K562 (cell line): Measurements from ENCODE around the gene TMEM214. TPM values are rescaled to one million over a fixed set of nuclear protein-coding genes. Genes with fewer than 3 reads are reported as not detected.

Experiments used
- CCNT2 ChIP-seq: IDR thresholded peaks from 2 replicates; pipeline ENCODE4 v1.6.1; 2011; ENCODE audit warnings: borderline replicate concordance, low read depth, mild to moderate bottlenecking, moderate library complexity, mixed read lengths, low read length; ENCODE audit not compliant: insufficient read length; ENCODE audit errors: extremely low read depth
- CSDE1 ChIP-seq, 2 experiments: fragments of 450-650 bp; IDR thresholded peaks; 2 replicates each; pipeline ENCODE4 v1.6.1; 2016; ENCODE audit warnings: mild to moderate bottlenecking in 1 of 2
- FIP1L1 ChIP-seq: fragments of 200-400 bp; formaldehyde crosslinking; IDR thresholded peaks from 2 replicates; pipeline ENCODE4 v1.6.1; 2018; ENCODE audit warnings: mild to moderate bottlenecking, low read depth, low read length; ENCODE audit not compliant: poor library complexity, severe bottlenecking
- GABPB2 ChIP-seq: fragments of 250-450 bp; sonication (Bioruptor Pico); conservative IDR thresholded peaks from 2 replicates; pipeline ENCODE4 v1.5.1; 2021; ENCODE audit warnings: mild to moderate bottlenecking
- GTF2F1 ChIP-seq: IDR thresholded peaks from 2 replicates; pipeline ENCODE4 v1.6.1; 2011; ENCODE audit warnings: low read depth, low read length, improper control_type of control experiment
- HMG20A ChIP-seq: fragments of 450-650 bp; formaldehyde crosslinking; conservative IDR thresholded peaks from 2 replicates; pipeline ENCODE4 v1.4.0; 2020; ENCODE audit warnings: mild to moderate bottlenecking, mixed read lengths
- KLF10 ChIP-seq: fragments of 250-450 bp; sonication (Bioruptor Pico); IDR thresholded peaks from 2 replicates; pipeline ENCODE4 v1.6.1; 2021; ENCODE audit warnings: matching md5 sums
- MED1 ChIP-seq: sonication (generic); formaldehyde crosslinking; IDR thresholded peaks from 2 replicates; pipeline ENCODE4 v1.8.1; 2023; ENCODE audit warnings: missing genetic modification reagents, borderline replicate concordance
- MEF2A ChIP-seq: IDR thresholded peaks from 2 replicates; pipeline ENCODE4 v1.6.1; 2011; ENCODE audit warnings: low read depth, mild to moderate bottlenecking, low read length, moderate library complexity; ENCODE audit not compliant: control insufficient read depth
- NFE2L1 ChIP-seq: fragments of 450-650 bp; IDR thresholded peaks from 2 replicates; pipeline ENCODE4 v1.6.1; 2016; ENCODE audit warnings: missing genetic modification characterization, low read depth, mild to moderate bottlenecking, missing compliant biosample characterization, moderate library complexity, borderline replicate concordance
- PHB2 ChIP-seq: fragments of 450-650 bp; IDR thresholded peaks from 2 replicates; pipeline ENCODE4 v1.6.1; 2017; ENCODE audit warnings: low read depth
- POLR2A ChIP-seq: fragments of 450-650 bp; conservative IDR thresholded peaks from 2 replicates; pipeline ENCODE4 v1.6.1; 2016
- YBX1 ChIP-seq: fragments of 450-650 bp; IDR thresholded peaks from 2 replicates; pipeline ENCODE4 v1.7.1; 2016; ENCODE audit warnings: mild to moderate bottlenecking
- ZNF41 ChIP-seq: fragments of 250-450 bp; sonication (Bioruptor Pico); conservative IDR thresholded peaks from 2 replicates; pipeline ENCODE4 v1.4.0; 2020; ENCODE audit warnings: mild to moderate bottlenecking
- ZNF436 ChIP-seq: fragments of 250-450, 450-650 bp; sonication (Bioruptor Pico); formaldehyde crosslinking; IDR thresholded peaks from 2 replicates; pipeline ENCODE4 v1.7.0; 2020; ENCODE audit warnings: mild to moderate bottlenecking
- ZNF668 ChIP-seq: fragments of 250-450 bp; sonication (Bioruptor Pico); IDR thresholded peaks from 2 replicates; pipeline ENCODE4 v1.8.0; 2022; ENCODE audit warnings: mild to moderate bottlenecking, inconsistent platforms
- polyA plus RNA-seq, 8 experiments: library from polyadenylated mRNA; depleted of rRNA in 4 of 8; stranded (reverse) in 5 of 8; unstranded in 3 of 8; fragments of >200 nt; fragmentation: Nextera tagmentation in 2 of 8; fragmentation: Illumina TruSeq in 1 of 8; extraction: Ambion mirVana in 2 of 8; extraction: Trizol in 1 of 8; gene quantifications; 2 replicates each; pipeline versions ENCODE4 v1.2.1 to v1.2.3, GENCODE V29; 2011 to 2014; ENCODE audit warnings: inconsistent platforms in 1 of 8, missing spikeins in 1 of 8
- total RNA-seq, 7 experiments: library from RNA; depleted of rRNA in 6 of 7; stranded (reverse); fragments of >200 nt in 6 of 7; fragmentation: Illumina TruSeq in 2 of 7; extraction: Trizol in 2 of 7; gene quantifications; 2 replicates each; pipeline versions ENCODE4 v1.2.1 to v1.2.3, GENCODE V29; 2011 to 2021; ENCODE audit warnings: low replicate concordance in 1 of 7
- TF ChIP-seq, protein P1 (sequence below): fragments of 450-650 bp; IDR thresholded peaks from 2 replicates; pipeline ENCODE4 v1.6.1; 2016
- TF ChIP-seq, protein P2 (sequence below), 2 experiments: fragments of 450-650 bp in 1 of 2; sonication (generic) in 1 of 2; formaldehyde crosslinking; conservative IDR thresholded peaks; 2 replicates each; pipeline versions ENCODE4 v1.4.0 to v1.8.1; 2020 to 2022; ENCODE audit warnings: mild to moderate bottlenecking in 1 of 2, missing genetic modification reagents in 1 of 2
- TF ChIP-seq, protein P3 (sequence below): fragments of 250-450 bp; sonication (Bioruptor Pico); IDR thresholded peaks from 2 replicates; pipeline ENCODE4 v1.5.0; 2021; ENCODE audit warnings: mild to moderate bottlenecking, moderate library complexity

The TMEM214 gene
- total and polyA plus RNA-seq, 9 of the 15 experiments (the other 6 are each of a cell fraction or from before 2014, with no cell fraction given), result 11.4 to 81.4 (median 44.1) TPM

DNA sequence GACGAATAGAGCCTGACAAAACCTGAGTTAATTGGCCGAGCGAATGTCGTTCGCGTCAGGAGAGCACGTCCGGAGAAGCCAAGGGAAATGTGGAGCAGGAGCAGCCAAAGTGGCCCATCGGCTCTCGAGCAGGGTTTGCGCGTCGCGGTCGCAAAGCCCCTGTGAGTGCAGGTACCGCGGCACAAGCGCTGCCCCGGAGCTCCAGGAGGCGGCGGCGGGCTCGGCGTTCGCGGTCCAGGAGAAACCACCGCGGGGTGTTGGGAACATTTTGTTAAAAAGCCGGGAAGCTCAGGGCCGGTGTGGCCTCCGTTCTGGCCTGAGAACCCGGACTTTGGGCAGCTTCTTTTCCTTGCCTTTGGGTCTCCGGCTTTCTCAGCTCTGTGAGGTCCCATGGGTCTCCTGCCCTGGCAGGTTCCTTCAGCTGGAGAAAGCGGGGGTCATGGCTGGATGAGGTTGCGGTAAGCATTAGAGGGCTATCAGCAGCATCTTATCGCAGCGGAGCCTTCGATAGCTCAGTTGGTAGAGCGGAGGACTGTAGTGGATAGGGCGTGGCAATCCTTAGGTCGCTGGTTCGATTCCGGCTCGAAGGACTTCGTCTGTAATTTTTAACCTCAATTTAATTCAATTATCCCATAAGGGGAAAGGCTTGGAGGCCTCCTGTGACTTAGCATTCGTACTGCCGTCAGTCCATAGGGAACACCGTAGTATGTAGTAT, 17.7 kb downstream of the TMEM214 start (continued):
- TF ChIP-seq ZNF668 (CRISPR knock-in tag) (no peak), GTF2F1 (no peak), KLF10 (no peak), POLR2A (peak; percentile 72), MEF2A (0 out of 2 replicates have a peak, but pooled peaks have one; percentile 24), ZNF41 (CRISPR knock-in tag) (no peak), MED1 (CRISPR knock-in tag) (no peak), CCNT2 (no peak), HMG20A (CRISPR knock-in tag) (no peak), ZNF436 (CRISPR knock-in tag) (no peak), NFE2L1 (no peak), PHB2 (no peak), CSDE1 (IDR thresholded peaks at IDR 0.05) (no peak; a peak in 1 of 4 replicates), FIP1L1 (no peak), YBX1 (no peak), GABPB2 (no peak; the same call in 1 of the 2 replicates)
- TF ChIP-seq, protein P1, sequence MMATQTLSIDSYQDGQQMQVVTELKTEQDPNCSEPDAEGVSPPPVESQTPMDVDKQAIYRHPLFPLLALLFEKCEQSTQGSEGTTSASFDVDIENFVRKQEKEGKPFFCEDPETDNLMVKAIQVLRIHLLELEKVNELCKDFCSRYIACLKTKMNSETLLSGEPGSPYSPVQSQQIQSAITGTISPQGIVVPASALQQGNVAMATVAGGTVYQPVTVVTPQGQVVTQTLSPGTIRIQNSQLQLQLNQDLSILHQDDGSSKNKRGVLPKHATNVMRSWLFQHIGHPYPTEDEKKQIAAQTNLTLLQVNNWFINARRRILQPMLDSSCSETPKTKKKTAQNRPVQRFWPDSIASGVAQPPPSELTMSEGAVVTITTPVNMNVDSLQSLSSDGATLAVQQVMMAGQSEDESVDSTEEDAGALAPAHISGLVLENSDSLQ, result no peak
- TF ChIP-seq, protein P2, sequence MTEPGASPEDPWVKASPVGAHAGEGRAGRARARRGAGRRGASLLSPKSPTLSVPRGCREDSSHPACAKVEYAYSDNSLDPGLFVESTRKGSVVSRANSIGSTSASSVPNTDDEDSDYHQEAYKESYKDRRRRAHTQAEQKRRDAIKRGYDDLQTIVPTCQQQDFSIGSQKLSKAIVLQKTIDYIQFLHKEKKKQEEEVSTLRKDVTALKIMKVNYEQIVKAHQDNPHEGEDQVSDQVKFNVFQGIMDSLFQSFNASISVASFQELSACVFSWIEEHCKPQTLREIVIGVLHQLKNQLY (CRISPR knock-in tag; conservative IDR thresholded peaks at IDR 0.05), result no peak; a peak in 1 of 4 replicates
- TF ChIP-seq, protein P3, sequence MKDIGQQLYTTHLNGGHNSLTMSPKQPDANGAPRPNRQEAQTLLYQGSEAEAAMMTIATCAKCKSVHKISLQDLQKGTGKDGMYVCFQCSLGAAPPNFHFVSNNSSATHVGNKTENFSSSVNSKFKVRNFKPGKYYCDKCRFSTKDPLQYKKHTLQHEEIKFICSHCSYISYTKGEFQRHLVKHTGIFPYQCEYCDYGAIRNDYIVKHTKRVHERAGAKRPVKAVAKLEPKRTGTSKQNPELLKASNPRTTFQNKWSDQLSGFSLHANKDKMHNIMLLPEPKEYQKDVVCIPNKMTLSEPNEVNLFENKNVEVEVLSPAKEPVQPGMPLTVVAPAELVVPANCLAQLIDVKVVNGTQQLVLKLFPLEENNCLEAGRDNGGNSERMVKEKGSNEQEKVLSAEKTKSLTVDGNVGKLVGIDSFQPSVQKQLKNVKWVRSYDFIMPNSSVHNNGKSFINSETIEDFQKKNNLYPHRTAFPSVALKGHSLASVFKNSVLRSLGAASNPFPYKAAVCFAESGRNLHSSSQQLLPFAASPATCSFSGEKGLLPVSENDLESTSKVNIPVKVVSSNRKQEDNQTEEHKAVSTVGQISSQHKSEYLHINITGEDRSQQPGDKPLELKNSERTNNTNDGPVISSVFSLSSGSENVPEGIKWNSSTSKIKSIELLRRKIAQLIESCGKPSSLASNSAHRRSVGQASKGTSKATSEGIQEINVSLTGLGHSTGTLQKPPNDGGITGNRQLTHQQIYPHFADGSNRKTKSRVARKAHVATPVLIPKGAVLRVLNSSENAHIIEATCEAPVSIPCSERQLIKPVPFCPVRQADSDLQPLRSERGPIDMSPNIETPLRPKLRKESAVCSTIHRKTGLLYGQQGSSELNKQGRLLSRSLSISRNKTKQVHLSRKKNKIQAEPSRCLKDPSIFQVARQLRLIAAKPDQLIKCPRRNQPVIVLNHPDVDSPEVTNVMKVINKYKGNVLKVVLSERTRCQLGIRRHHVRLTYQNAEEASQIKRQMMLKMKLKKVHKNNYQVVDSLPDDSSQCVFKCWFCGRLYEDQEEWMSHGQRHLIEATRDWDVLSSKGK (CRISPR knock-in tag), result no peak
